ENCODE measurements around the gene CBX8. TPM values are rescaled to one million over a fixed set of nuclear protein-coding genes. Genes with fewer than 3 reads are reported as not detected.
A peak's percentile ranks its signal among the peaks of the same experiment; 100 is the strongest.

The CBX8 gene
- total and polyA plus RNA-seq, 2 of the 13 experiments (the other 11 are each of a cell fraction or from before 2014, with no cell fraction given): 0.34 to 12.6 TPM

- TF ChIP-seq THYN1 (CRISPR knock-in tag; IDR thresholded peaks at IDR 0.05; ENCODE audit: borderline replicate concordance, low read depth) (no peak), ZMYM2 (CRISPR knock-in tag; IDR thresholded peaks at IDR 0.05) (no peak), PREB (CRISPR knock-in tag; IDR thresholded peaks at IDR 0.05) (no peak), ZBTB1 (CRISPR knock-in tag; IDR thresholded peaks at IDR 0.05; ENCODE audit: borderline replicate concordance) (no peak), IKZF5 (CRISPR knock-in tag; IDR thresholded peaks at IDR 0.05) (no peak), ARID2 (CRISPR knock-in tag; IDR thresholded peaks at IDR 0.05; ENCODE audit: borderline replicate concordance) (no peak), NFIB (CRISPR knock-in tag; IDR thresholded peaks at IDR 0.05; ENCODE audit: borderline replicate concordance) (no peak), ARNT2 (CRISPR knock-in tag; IDR thresholded peaks at IDR 0.05; ENCODE audit: low read depth) (no peak), TRIM22 (IDR thresholded peaks at IDR 0.05) (no peak), PHF20 (CRISPR knock-in tag; IDR thresholded peaks at IDR 0.05) (no peak), CBX5 (CRISPR knock-in tag; IDR thresholded peaks at IDR 0.05; ENCODE audit: borderline replicate concordance) (no peak), ZC3H4 (CRISPR knock-in tag; IDR thresholded peaks at IDR 0.05; ENCODE audit: borderline replicate concordance) (no peak), STAG1 (CRISPR knock-in tag; IDR thresholded peaks at IDR 0.05) (no peak), ZNF691 (CRISPR knock-in tag; IDR thresholded peaks at IDR 0.05; ENCODE audit: borderline replicate concordance, low read depth) (no peak), ZFP36L1 (CRISPR knock-in tag; IDR thresholded peaks at IDR 0.05) (no peak), CENPBD1 (CRISPR knock-in tag; IDR thresholded peaks at IDR 0.05; ENCODE audit: borderline replicate concordance, low read depth) (no peak), TFAP4 (IDR thresholded peaks at IDR 0.05; ENCODE audit: borderline replicate concordance, low read depth) (no peak), ZNF253 (CRISPR knock-in tag; IDR thresholded peaks at IDR 0.05; ENCODE audit: borderline replicate concordance) (no peak), XBP1 (CRISPR knock-in tag; IDR thresholded peaks at IDR 0.05) (no peak), ZNF605 (CRISPR knock-in tag; IDR thresholded peaks at IDR 0.05) (no peak), ZNF343 (CRISPR knock-in tag; IDR thresholded peaks at IDR 0.05) (no peak), ZNF850 (CRISPR knock-in tag; conservative IDR thresholded peaks at IDR 0.05) (no peak), ZNF607 (CRISPR knock-in tag; IDR thresholded peaks at IDR 0.05; ENCODE audit: borderline replicate concordance) (0 out of 2 replicates have a peak, but pooled peaks have one; percentile 2)
Measured at GRCh38 chr17:79840269-79840988, 43.6 kb upstream of the CBX8 start (continued).

Data from HepG2 (cell line).